Right renal pelvis (tissue), 4 donors: ENCODE data around the gene KIF17. TPM values are rescaled to one million over a fixed set of nuclear protein-coding genes. Genes with fewer than 3 reads are reported as not detected.

Source experiments
- DNase-seq, 4 donors: peaks; one replicate each; pipeline ENCODE4 v3.0.0-alpha.2; 2013; ENCODE audit warnings: low read depth in 4 of 4, low spot score in 3 of 4, missing footprints in 1 of 4
- polyA plus RNA-seq, 4 donors: library from polyadenylated mRNA; unstranded; fragments of 120-200 nt; gene quantifications; one replicate each; pipeline ENCODE4 v1.2.1, GENCODE V29; 2013; ENCODE audit not compliant: insufficient read length in 4 of 4

Gene KIF17
- polyA plus RNA-seq, 4 donors, result 2.1 to 5.6 (median 4.9) TPM

- no peak for DNase-seq
Observed at GRCh38 chr1:20712215-20712577, 5.6 kb downstream of the KIF17 start.

- no peak for DNase-seq
Observed at GRCh38 chr1:20711285-20712214, 6.3 kb downstream of the KIF17 start.

- no peak for DNase-seq
Observed at GRCh38 chr1:20710469-20711284, 7.1 kb downstream of the KIF17 start.

GRCh38 chr1:20709868-20710267, 7.9 kb downstream of the KIF17 start:
- DNase-seq, result no peak

- DNase-seq, result no peak
Observed at GRCh38 chr1:20708891-20709290, 8.9 kb downstream of the KIF17 start.

- DNase-seq, result no peak
Observed at GRCh38 chr1:20708057-20708456, 9.8 kb downstream of the KIF17 start.

GRCh38 chr1:20706841-20707240, 11.0 kb downstream of the KIF17 start:
- DNase-seq, result no peak

- DNase-seq, result no peak
Observed at GRCh38 chr1:20705203-20705755, 12.5 kb downstream of the KIF17 start.

- no peak for DNase-seq
Observed at GRCh38 chr1:20704390-20705202, 13.2 kb downstream of the KIF17 start.

GRCh38 chr1:20703124-20703756, 14.6 kb downstream of the KIF17 start:
- DNase-seq, result no peak

GRCh38 chr1:20702416-20702815, 15.4 kb downstream of the KIF17 start:
- no peak for DNase-seq

- no peak for DNase-seq
Observed at GRCh38 chr1:20701847-20702246, 16.0 kb downstream of the KIF17 start.

GRCh38 chr1:20701446-20701845, 16.4 kb downstream of the KIF17 start:
- DNase-seq, result no peak

- DNase-seq, result no peak
Observed at GRCh38 chr1:20700636-20701215, 17.1 kb downstream of the KIF17 start.

GRCh38 chr1:20699558-20699957, 18.2 kb downstream of the KIF17 start:
- no peak for DNase-seq

- no peak for DNase-seq
Observed at GRCh38 chr1:20698195-20698910, 19.5 kb downstream of the KIF17 start.

- DNase-seq, result no peak
Observed at GRCh38 chr1:20697563-20697962, 20.2 kb downstream of the KIF17 start.

GRCh38 chr1:20696397-20697333, 21.1 kb downstream of the KIF17 start:
- peak; percentile 72 to 85 (median 78) for DNase-seq
